ENCODE measurements around the gene HOXA6.

The HOXA6 gene

GRCh38 chr7:27151341-27151930 lies 3.9 kb upstream of the HOXA6 start:
- Histone ChIP-seq H3K27ac (ENCODE audit: low read depth, low read length, severe bottlenecking) (no peak overlapping the region), H3K36me3 (ENCODE audit: control insufficient read depth, insufficient read depth, low read length) (no peaks in the 10 kb centered on the region), H3K4me3 (ENCODE audit: extremely low read depth, insufficient read depth, low read length, poor library complexity, severe bottlenecking) (peak overlapping the region; percentile 21), H3K9me3 (ENCODE audit: control insufficient read depth, low read length) (peaks cover 2% of the 10 kb centered on the region), H3K4me1 (ENCODE audit: control insufficient read depth, insufficient read depth, low read length, poor library complexity, severe bottlenecking) (peaks cover 2% of the 10 kb centered on the region)
- 4 to 6% methylated on average over 4 to 16 of the region's 27 CpGs for WGBS, 2 experiments (ENCODE audit: insufficient coverage in 2 of 2)

GRCh38 chr7:27150568-27151340 lies 3.2 kb upstream of the HOXA6 start:
- Histone ChIP-seq H3K27ac (ENCODE audit: low read depth, low read length, severe bottlenecking) (no peak overlapping the region), H3K4me1 (ENCODE audit: control insufficient read depth, insufficient read depth, low read length, poor library complexity, severe bottlenecking) (peaks cover 2% of the 10 kb centered on the region), H3K4me3 (ENCODE audit: extremely low read depth, insufficient read depth, low read length, poor library complexity, severe bottlenecking) (peak overlapping the region; percentile 21), H3K9me3 (ENCODE audit: control insufficient read depth, low read length) (peaks cover 3% of the 10 kb centered on the region), H3K36me3 (ENCODE audit: control insufficient read depth, insufficient read depth, low read length) (no peaks in the 10 kb centered on the region)
- WGBS, 2 experiments (ENCODE audit: insufficient coverage in 2 of 2), result 2 to 3% methylated on average over 44 to 54 of the region's 58 CpGs

- Histone ChIP-seq H3K4me3 (ENCODE audit: extremely low read depth, insufficient read depth, low read length, poor library complexity, severe bottlenecking) (peak overlapping the region; percentile 21), H3K36me3 (ENCODE audit: control insufficient read depth, insufficient read depth, low read length) (no peaks in the 10 kb centered on the region)
Measured at GRCh38 chr7:27149842-27150567, 2.4 kb upstream of the HOXA6 start.

GRCh38 chr7:27148756-27149641 lies 1.4 kb upstream of the HOXA6 start:
- Histone ChIP-seq H3K27ac (ENCODE audit: low read depth, low read length, severe bottlenecking) (peak overlapping the region; percentile 47), H3K4me1 (ENCODE audit: control insufficient read depth, insufficient read depth, low read length, poor library complexity, severe bottlenecking) (no peaks in the 10 kb centered on the region), H3K9me3 (ENCODE audit: control insufficient read depth, low read length) (peaks cover 3% of the 10 kb centered on the region), H3K36me3 (ENCODE audit: control insufficient read depth, insufficient read depth, low read length) (no peaks in the 10 kb centered on the region), H3K4me3 (ENCODE audit: extremely low read depth, insufficient read depth, low read length, poor library complexity, severe bottlenecking) (peak overlapping the region; percentile 14)
- 32 to 38% methylated on average over 26 to 27 of the region's 30 CpGs for WGBS, 2 experiments (ENCODE audit: insufficient coverage in 2 of 2)

More at GRCh38 chr7:27149842-27150567, 2.4 kb upstream of the HOXA6 start:
- WGBS, 2 experiments (ENCODE audit: insufficient coverage in 2 of 2), result 39 to 40% methylated on average over 4 to 8 of the region's 13 CpGs
- Histone ChIP-seq H3K4me1 (ENCODE audit: control insufficient read depth, insufficient read depth, low read length, poor library complexity, severe bottlenecking) (peaks cover 2% of the 10 kb centered on the region), H3K27ac (ENCODE audit: low read depth, low read length, severe bottlenecking) (no peak overlapping the region), H3K9me3 (ENCODE audit: control insufficient read depth, low read length) (peaks cover 3% of the 10 kb centered on the region)

- Histone ChIP-seq H3K4me3 (ENCODE audit: extremely low read depth, insufficient read depth, low read length, poor library complexity, severe bottlenecking) (peak overlapping the region; percentile 14), H3K27ac (ENCODE audit: low read depth, low read length, severe bottlenecking) (peak overlapping the region; percentile 18)
Measured at GRCh38 chr7:27148031-27148755, 619 bp upstream of the HOXA6 start.

GRCh38 chr7:27146491-27147198 lies 929 bp downstream of the HOXA6 start:
- H3K9me3 ChIP-seq (ENCODE audit: control insufficient read depth, low read length), result peaks cover 3% of the 10 kb centered on the region
- H3K4me1 ChIP-seq (ENCODE audit: control insufficient read depth, insufficient read depth, low read length, poor library complexity, severe bottlenecking), result peaks cover 3% of the 10 kb centered on the region
- no peak overlapping the region for H3K27ac ChIP-seq (ENCODE audit: low read depth, low read length, severe bottlenecking)
- no peak overlapping the region for H3K4me3 ChIP-seq (ENCODE audit: extremely low read depth, insufficient read depth, low read length, poor library complexity, severe bottlenecking)
- H3K36me3 ChIP-seq (ENCODE audit: control insufficient read depth, insufficient read depth, low read length), result no peaks in the 10 kb centered on the region
- 56 to 89% methylated on average over 1 to 5 of the region's 5 CpGs for WGBS, 2 experiments (ENCODE audit: insufficient coverage in 2 of 2)

More at GRCh38 chr7:27148031-27148755, 619 bp upstream of the HOXA6 start:
- Histone ChIP-seq H3K9me3 (ENCODE audit: control insufficient read depth, low read length) (peaks cover 3% of the 10 kb centered on the region), H3K4me1 (ENCODE audit: control insufficient read depth, insufficient read depth, low read length, poor library complexity, severe bottlenecking) (no peaks in the 10 kb centered on the region), H3K36me3 (ENCODE audit: control insufficient read depth, insufficient read depth, low read length) (no peaks in the 10 kb centered on the region)
- 26 to 29% methylated on average over 18 to 27 of the region's 28 CpGs for WGBS, 2 experiments (ENCODE audit: insufficient coverage in 2 of 2)

- H3K4me1 ChIP-seq (ENCODE audit: control insufficient read depth, insufficient read depth, low read length, poor library complexity, severe bottlenecking), result peaks cover 3% of the 10 kb centered on the region
- H3K4me3 ChIP-seq (ENCODE audit: extremely low read depth, insufficient read depth, low read length, poor library complexity, severe bottlenecking), result no peak overlapping the region
- no peaks in the 10 kb centered on the region for H3K36me3 ChIP-seq (ENCODE audit: control insufficient read depth, insufficient read depth, low read length)
- 46 to 64% methylated on average over 2 to 3 of the region's 11 CpGs for WGBS, 2 experiments (ENCODE audit: insufficient coverage in 2 of 2)
- no peak overlapping the region for H3K27ac ChIP-seq (ENCODE audit: low read depth, low read length, severe bottlenecking)
- H3K9me3 ChIP-seq (ENCODE audit: control insufficient read depth, low read length), result peaks cover 3% of the 10 kb centered on the region
Measured at GRCh38 chr7:27145914-27146412, 1.6 kb downstream of the HOXA6 start.

- no peak overlapping the region for H3K27ac ChIP-seq (ENCODE audit: low read depth, low read length, severe bottlenecking)
- 66 to 68% methylated on average over 33 to 44 of the region's 47 CpGs for WGBS, 2 experiments (ENCODE audit: insufficient coverage in 2 of 2)
Measured at GRCh38 chr7:27145165-27145913, 2.2 kb downstream of the HOXA6 start.

GRCh38 chr7:27144781-27145164 lies 2.8 kb downstream of the HOXA6 start:
- Histone ChIP-seq H3K4me1 (ENCODE audit: control insufficient read depth, insufficient read depth, low read length, poor library complexity, severe bottlenecking) (peaks cover 3% of the 10 kb centered on the region), H3K36me3 (ENCODE audit: control insufficient read depth, insufficient read depth, low read length) (no peaks in the 10 kb centered on the region), H3K4me3 (ENCODE audit: extremely low read depth, insufficient read depth, low read length, poor library complexity, severe bottlenecking) (no peak overlapping the region), H3K27ac (ENCODE audit: low read depth, low read length, severe bottlenecking) (no peak overlapping the region), H3K9me3 (ENCODE audit: control insufficient read depth, low read length) (peaks cover 3% of the 10 kb centered on the region)
- 19 to 21% methylated on average over 31 of the region's 31 CpGs for WGBS, 2 experiments (ENCODE audit: insufficient coverage in 2 of 2)

More at GRCh38 chr7:27145165-27145913, 2.2 kb downstream of the HOXA6 start:
- Histone ChIP-seq H3K4me3 (ENCODE audit: extremely low read depth, insufficient read depth, low read length, poor library complexity, severe bottlenecking) (no peak overlapping the region), H3K36me3 (ENCODE audit: control insufficient read depth, insufficient read depth, low read length) (no peaks in the 10 kb centered on the region), H3K9me3 (ENCODE audit: control insufficient read depth, low read length) (peaks cover 3% of the 10 kb centered on the region), H3K4me1 (ENCODE audit: control insufficient read depth, insufficient read depth, low read length, poor library complexity, severe bottlenecking) (peaks cover 3% of the 10 kb centered on the region)
